GM04503 (cell line): Measurements from ENCODE around the gene SH3PXD2A.
A peak's percentile ranks its signal among the peaks of the same experiment; 100 is the strongest.
"Not testable (repeated sequence)": the region's sequence is repeated elsewhere in the genome, so short reads cannot be mapped to it uniquely, and the experiment has no call there.

Experiments
- DNase-seq: peaks from one replicate; pipeline ENCODE4 v3.0.0-alpha.2; 2012; ENCODE audit warnings: low read depth

Gene SH3PXD2A

GRCh38 chr10:103746598-103746997 lies 108.8 kb downstream of the SH3PXD2A start:
- no peak for DNase-seq

- DNase-seq = no peak
Measured at GRCh38 chr10:103745341-103746247, 109.8 kb downstream of the SH3PXD2A start.

GRCh38 chr10:103742824-103743223 lies 112.6 kb downstream of the SH3PXD2A start:
- DNase-seq = no peak

- no peak for DNase-seq
Measured at GRCh38 chr10:103740611-103741010, 114.8 kb downstream of the SH3PXD2A start.

GRCh38 chr10:103739039-103739764 lies 116.2 kb downstream of the SH3PXD2A start:
- DNase-seq = peak; percentile 96

GRCh38 chr10:103737735-103738367 lies 117.5 kb downstream of the SH3PXD2A start:
- DNase-seq = no peak

- no peak for DNase-seq
Measured at GRCh38 chr10:103736763-103737162, 118.6 kb downstream of the SH3PXD2A start.

GRCh38 chr10:103736044-103736443 lies 119.3 kb downstream of the SH3PXD2A start:
- DNase-seq = no peak

GRCh38 chr10:103734731-103735130 lies 120.6 kb downstream of the SH3PXD2A start:
- DNase-seq = no peak

- DNase-seq = no peak
Measured at GRCh38 chr10:103733045-103733419, 122.3 kb downstream of the SH3PXD2A start.

- no peak for DNase-seq
Measured at GRCh38 chr10:103732339-103733044, 122.9 kb downstream of the SH3PXD2A start.

GRCh38 chr10:103731609-103732270 lies 123.6 kb downstream of the SH3PXD2A start:
- no peak for DNase-seq

- DNase-seq = not testable (repeated sequence)
Measured at GRCh38 chr10:103731026-103731425, 124.3 kb downstream of the SH3PXD2A start.

- DNase-seq = no peak
Measured at GRCh38 chr10:103729851-103730250, 125.5 kb downstream of the SH3PXD2A start.

- DNase-seq = no peak
Measured at GRCh38 chr10:103727991-103728689, 127.2 kb downstream of the SH3PXD2A start.

GRCh38 chr10:103727546-103727963 lies 127.8 kb downstream of the SH3PXD2A start:
- no peak for DNase-seq

- no peak for DNase-seq
Measured at GRCh38 chr10:103726637-103727036, 128.7 kb downstream of the SH3PXD2A start.

GRCh38 chr10:103725242-103725641 lies 130.1 kb downstream of the SH3PXD2A start:
- DNase-seq = no peak

- DNase-seq = no peak
Measured at GRCh38 chr10:103724771-103725170, 130.6 kb downstream of the SH3PXD2A start.

- DNase-seq = no peak
Measured at GRCh38 chr10:103724074-103724473, 131.3 kb downstream of the SH3PXD2A start.

GRCh38 chr10:103723557-103723956 lies 131.8 kb downstream of the SH3PXD2A start:
- no peak for DNase-seq
